GM19397 (cell line): Measurements from ENCODE around the gene AMY1A.
"Not testable (repeated sequence)": the region's sequence is repeated elsewhere in the genome, so short reads cannot be mapped to it uniquely, and the experiment has no call there.

Experiments used
- ATAC-seq: cut with Tn5 transposase; IDR thresholded peaks from one replicate; pipeline ENCODE4 v1.9.1; 2021; ENCODE audit warnings: mild to moderate bottlenecking, moderate library complexity; ENCODE audit not compliant: unreplicated experiment

AMY1A gene

DNA sequence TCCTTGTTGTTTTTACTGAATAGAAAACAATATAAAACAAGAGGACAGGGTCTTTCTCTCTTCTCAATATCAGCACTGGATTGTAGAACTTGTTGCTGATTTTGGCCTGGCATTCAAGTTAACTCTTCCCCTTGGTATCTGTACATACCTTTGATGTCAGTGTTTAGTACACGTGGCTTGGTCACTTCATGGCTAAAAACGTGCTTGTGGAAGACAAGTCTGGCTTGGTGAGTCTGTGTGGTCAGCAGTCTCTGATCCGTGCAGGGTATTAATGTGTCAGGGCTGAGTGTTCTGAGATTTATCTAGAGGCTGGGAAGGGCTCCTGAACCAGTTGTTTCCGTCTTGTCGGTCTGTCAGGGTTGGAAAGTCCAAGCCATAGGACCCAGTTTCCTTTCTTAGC, at the start of gene AMY1A:
AMY1A (plus strand) TSS at position 301 of the 400 bp plus-strand sequence. CDS start 571 bp downstream, outside the sequence.
- not testable (repeated sequence) for ATAC-seq

DNA sequence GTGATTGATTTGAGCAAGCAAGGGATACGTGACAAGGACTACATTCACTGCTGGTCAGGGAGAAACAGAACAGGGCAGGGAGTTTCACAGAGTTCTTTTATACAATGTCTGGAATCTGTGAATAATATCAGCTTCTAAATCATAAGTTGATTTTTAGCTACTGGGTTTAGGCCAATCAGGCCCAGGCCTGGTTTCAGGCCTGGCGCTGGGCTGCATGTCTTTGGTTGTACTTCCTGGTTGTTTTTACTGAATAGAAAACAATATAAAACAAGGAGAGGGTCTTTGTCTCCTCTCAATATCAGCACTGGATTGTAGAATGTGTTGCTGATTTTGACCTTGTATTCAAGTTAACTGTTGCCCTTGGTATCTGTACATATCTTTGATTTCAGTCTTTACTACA, 39.2 kb upstream of the AMY1A start:
- no peak for ATAC-seq

DNA sequence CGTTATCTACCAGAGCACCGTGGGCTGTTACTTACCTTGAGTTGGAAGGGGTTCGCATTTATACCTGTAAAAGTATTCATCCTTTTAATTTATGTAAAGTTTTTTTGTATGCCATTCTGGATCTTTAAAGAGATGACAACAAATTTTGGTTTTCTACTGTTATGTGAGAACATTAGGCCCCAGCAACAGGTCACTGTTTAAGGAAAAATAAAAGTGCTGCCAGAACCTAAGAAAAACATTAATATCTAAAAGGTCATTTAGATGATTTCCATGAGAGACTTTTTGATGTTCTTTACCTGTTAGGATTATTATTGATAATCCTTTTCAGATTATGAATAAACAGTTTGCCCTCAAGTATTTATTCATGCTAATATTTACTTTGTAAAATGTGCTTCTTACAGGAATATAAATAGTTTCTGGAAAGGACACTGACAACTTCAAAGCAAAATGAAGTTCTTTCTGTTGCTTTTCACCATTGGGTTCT, 38.5 kb upstream of the AMY1A start, which contains the start of gene AMY2A:
AMY2A (plus strand) TSS at position 434 of the 484 bp plus-strand sequence; CDS start at position 448, 14 bp downstream.
- not testable (repeated sequence) for ATAC-seq

DNA sequence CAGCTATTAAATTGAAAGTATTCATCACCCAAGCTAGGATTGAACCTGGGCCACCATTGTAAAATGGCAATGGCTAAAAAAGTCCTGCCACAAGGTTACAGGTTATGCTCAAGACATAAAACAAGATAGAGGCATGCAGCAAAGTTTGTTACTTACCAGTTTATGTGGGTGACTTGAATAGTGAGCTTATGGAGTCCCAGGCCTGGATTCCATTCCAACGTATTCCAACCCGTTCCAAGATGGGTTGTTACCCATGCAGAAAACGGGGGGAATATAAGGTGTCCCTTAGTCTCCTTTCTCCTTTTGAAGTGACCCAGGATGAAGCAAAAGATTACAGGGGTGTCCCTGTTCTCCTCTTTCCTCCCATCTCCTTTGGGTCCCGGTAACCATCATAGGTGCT, 28.1 kb upstream of the AMY1A start:
- ATAC-seq, result not testable (repeated sequence)

DNA sequence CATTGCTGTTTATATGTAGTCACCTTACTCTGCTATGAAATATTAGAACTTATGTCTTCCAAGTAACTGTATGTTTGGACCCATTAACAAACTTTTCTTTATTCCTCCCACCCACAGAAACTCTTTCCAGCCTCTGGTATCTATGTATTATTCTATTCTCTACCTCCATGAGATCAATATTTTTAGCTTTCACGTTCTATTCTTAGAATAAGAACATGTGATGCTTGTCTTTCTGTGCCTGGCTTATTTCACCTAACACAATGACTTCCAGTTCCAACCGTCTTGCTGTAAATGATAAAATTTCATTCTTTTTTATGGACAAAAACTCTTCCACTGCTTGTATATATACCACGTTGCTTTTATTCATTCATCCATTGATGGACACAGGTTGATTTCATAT, 14.4 kb upstream of the AMY1A start:
- ATAC-seq, result not testable (repeated sequence)

DNA sequence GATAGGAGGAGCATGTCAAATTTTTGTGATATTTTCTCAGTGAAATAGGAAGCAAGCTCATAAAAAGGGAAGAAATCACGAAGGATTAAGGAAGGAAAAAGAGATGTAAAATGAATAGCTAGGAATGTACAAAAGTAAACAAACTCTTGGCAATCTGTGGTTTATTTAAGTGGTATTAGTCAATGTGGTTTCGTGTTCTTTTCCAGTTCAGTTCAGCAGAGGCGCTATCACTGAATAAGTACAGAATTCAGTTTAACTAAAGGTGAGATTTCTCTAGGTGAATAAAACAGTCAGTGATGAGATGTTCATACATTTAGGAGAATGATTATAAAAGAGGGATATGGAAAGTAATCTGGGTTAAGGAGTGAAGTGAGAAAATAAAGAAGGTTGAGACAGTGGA, 11.7 kb upstream of the AMY1A start:
- not testable (repeated sequence) for ATAC-seq

DNA sequence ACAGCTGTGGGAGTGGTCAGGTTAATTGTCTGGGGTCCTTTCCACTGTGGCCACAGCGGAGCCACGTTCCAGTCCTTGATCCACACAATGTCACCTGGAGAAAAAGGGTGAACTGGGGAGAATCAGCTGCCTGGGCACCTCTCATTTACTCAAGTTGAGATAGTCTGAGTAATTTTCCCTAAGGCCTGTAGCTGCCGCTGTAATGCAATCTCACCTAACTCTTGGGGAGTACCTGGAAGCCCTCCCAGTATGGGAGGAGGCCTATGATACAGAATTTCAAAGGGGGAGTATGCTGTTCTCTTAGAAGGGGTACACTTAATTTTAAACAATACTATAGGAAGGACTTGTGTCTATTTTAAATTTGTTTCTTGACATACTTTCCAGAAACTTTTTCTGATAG, 5.3 kb upstream of the AMY1A start:
- not testable (repeated sequence) for ATAC-seq

DNA sequence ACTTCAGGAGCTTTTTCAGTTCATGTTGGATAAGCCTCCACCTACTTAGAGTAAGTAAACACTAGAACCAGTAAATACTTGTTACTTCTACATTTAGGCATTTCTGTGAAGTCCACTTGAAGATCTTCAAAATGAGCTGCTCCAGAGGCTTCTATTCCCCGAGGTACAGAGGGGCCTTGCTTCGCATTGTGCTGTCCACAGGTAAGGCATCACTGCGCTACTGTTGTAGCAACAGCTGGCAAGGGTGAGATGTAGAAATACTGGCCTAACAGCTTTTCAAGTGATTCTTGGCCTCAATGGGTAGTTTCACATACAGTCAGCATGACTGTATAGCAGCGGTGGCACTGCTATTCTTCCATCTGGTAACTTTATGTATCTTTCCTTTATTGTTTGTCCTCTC, 4.7 kb upstream of the AMY1A start:
- not testable (repeated sequence) for ATAC-seq

DNA sequence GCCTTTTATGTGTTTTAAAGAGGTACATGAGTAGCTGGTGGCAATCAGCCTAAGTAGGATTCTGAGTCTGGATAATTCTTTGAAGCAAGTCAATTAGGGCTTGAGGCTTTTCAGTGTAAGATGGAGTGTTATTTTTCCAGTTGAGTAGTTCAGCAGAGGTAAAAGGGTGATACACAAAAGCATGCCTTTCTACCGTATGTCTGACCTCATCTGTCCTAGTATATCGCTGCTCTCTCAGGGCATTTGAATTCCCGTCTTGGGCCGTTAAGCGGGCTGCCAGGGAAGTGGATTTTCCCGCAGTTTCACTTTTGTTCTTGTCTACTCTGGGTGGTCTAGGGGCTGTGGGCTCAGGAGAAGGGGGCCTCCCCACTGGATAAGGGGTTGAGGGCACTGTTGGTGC, 1.4 kb upstream of the AMY1A start:
- ATAC-seq, result not testable (repeated sequence)

DNA sequence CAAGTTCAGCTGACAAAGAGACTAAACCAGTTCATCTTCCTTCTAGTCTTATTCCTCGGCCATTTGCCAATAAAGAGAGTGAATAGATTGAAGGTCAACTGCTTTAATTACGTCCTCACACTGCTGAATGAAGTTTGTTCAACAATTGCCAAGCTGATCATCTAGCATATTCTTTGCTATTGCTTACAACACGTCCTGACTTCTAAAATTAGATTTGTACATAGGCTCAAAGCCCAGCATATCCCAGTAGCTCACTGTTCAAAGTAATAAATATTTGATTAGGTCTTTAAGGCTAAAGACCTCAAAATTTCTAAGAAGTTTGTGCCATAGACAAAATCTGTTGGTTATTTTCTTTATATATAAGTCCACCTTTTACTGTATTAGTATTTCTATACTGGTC, 20.8 kb downstream of the AMY1A start:
- not testable (repeated sequence) for ATAC-seq

DNA sequence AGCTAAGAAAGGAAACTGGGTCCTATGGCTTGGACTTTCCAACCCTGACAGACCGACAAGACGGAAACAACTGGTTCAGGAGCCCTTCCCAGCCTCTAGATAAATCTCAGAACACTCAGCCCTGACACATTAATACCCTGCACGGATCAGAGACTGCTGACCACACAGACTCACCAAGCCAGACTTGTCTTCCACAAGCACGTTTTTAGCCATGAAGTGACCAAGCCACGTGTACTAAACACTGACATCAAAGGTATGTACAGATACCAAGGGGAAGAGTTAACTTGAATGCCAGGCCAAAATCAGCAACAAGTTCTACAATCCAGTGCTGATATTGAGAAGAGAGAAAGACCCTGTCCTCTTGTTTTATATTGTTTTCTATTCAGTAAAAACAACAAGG, 40.5 kb downstream of the AMY1A start, which contains the start of gene AMY1B:
AMY1B (minus strand) TSS at position 101 of the 400 bp plus-strand sequence. CDS start 571 bp downstream, outside the sequence.
- ATAC-seq, result not testable (repeated sequence)

DNA sequence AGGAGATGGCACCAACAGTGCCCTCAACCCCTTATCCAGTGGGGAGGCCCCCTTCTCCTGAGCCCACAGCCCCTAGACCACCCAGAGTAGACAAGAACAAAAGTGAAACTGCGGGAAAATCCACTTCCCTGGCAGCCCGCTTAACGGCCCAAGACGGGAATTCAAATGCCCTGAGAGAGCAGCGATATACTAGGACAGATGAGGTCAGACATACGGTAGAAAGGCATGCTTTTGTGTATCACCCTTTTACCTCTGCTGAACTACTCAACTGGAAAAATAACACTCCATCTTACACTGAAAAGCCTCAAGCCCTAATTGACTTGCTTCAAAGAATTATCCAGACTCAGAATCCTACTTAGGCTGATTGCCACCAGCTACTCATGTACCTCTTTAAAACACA, 41.9 kb downstream of the AMY1A start:
- not testable (repeated sequence) for ATAC-seq

DNA sequence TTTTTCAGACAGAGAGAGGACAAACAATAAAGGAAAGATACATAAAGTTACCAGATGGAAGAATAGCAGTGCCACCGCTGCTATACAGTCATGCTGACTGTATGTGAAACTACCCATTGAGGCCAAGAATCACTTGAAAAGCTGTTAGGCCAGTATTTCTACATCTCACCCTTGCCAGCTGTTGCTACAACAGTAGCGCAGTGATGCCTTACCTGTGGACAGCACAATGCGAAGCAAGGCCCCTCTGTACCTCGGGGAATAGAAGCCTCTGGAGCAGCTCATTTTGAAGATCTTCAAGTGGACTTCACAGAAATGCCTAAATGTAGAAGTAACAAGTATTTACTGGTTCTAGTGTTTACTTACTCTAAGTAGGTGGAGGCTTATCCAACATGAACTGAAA, 45.1 kb downstream of the AMY1A start:
- ATAC-seq, result not testable (repeated sequence)

DNA sequence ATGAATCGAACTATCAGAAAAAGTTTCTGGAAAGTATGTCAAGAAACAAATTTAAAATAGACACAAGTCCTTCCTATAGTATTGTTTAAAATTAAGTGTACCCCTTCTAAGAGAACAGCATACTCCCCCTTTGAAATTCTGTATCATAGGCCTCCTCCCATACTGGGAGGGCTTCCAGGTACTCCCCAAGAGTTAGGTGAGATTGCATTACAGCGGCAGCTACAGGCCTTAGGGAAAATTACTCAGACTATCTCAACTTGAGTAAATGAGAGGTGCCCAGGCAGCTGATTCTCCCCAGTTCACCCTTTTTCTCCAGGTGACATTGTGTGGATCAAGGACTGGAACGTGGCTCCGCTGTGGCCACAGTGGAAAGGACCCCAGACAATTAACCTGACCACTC, 45.7 kb downstream of the AMY1A start:
- not testable (repeated sequence) for ATAC-seq

DNA sequence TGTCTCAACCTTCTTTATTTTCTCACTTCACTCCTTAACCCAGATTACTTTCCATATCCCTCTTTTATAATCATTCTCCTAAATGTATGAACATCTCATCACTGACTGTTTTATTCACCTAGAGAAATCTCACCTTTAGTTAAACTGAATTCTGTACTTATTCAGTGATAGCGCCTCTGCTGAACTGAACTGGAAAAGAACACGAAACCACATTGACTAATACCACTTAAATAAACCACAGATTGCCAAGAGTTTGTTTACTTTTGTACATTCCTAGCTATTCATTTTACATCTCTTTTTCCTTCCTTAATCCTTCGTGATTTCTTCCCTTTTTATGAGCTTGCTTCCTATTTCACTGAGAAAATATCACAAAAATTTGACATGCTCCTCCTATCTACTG, 52.1 kb downstream of the AMY1A start:
- not testable (repeated sequence) for ATAC-seq

DNA sequence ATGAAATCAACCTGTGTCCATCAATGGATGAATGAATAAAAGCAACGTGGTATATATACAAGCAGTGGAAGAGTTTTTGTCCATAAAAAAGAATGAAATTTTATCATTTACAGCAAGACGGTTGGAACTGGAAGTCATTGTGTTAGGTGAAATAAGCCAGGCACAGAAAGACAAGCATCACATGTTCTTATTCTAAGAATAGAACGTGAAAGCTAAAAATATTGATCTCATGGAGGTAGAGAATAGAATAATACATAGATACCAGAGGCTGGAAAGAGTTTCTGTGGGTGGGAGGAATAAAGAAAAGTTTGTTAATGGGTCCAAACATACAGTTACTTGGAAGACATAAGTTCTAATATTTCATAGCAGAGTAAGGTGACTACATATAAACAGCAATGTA, 54.8 kb downstream of the AMY1A start:
- not testable (repeated sequence) for ATAC-seq
